MG63 (cell line): Measurements from ENCODE around the gene C2orf74. TPM values are rescaled to one million over a fixed set of nuclear protein-coding genes. Genes with fewer than 3 reads are reported as not detected.
"Not testable (repeated sequence)": the region's sequence is repeated elsewhere in the genome, so short reads cannot be mapped to it uniquely, and the experiment has no call there.

Source experiments
- DNase-seq: peaks from one replicate; pipeline ENCODE4 v3.0.0-alpha.2; 2020
- H3K27me3 ChIP-seq: fragments of 250-450 bp; sonication (Bioruptor Pico); 2 replicates; pipeline ENCODE4 v1.5.1; 2020; ENCODE audit warnings: mild to moderate bottlenecking, moderate library complexity
- H3K36me3 ChIP-seq: fragments of 250-450 bp; sonication (Bioruptor Pico); 2 replicates; pipeline ENCODE4 v1.5.1; 2020; ENCODE audit warnings: mild to moderate bottlenecking, moderate library complexity
- H3K4me3 ChIP-seq: fragments of 250-450 bp; sonication (Bioruptor Pico); 2 replicates; pipeline ENCODE4 v1.5.1; 2020; ENCODE audit warnings: mild to moderate bottlenecking, moderate library complexity
- H3K9me3 ChIP-seq: fragments of 250-450 bp; sonication (Bioruptor Pico); 2 replicates; pipeline ENCODE4 v1.5.1; 2020; ENCODE audit warnings: mild to moderate bottlenecking, moderate library complexity
- total RNA-seq: library from RNA; depleted of rRNA; stranded (reverse); fragments of >200 nt; shearing (Covaris generic); gene quantifications from 2 replicates; pipeline ENCODE4 v1.2.3, GENCODE V29; 2014; ENCODE audit warnings: low replicate concordance; rRNA removed

The C2orf74 gene
- total RNA-seq, 1 experiment from 2014 or later = 27.7 TPM

GRCh38 chr2:61183795-61184194, 21.8 kb downstream of the C2orf74 start:
- Histone ChIP-seq H3K9me3 (no peaks in the 10 kb centered on the region), H3K27me3 (no peaks in the 10 kb centered on the region), H3K36me3 (peaks cover 97% of the 10 kb centered on the region), H3K4me3 (no peak overlapping the region)
- no peak for DNase-seq

- DNase-seq = no peak
- Histone ChIP-seq H3K9me3 (no peaks in the 10 kb centered on the region), H3K4me3 (no peak overlapping the region), H3K36me3 (peaks cover 94% of the 10 kb centered on the region), H3K27me3 (no peaks in the 10 kb centered on the region)
These were observed 22.3 kb downstream of the C2orf74 start for GRCh38 chr2:61184263-61184662.

GRCh38 chr2:61185231-61185728, 23.3 kb downstream of the C2orf74 start:
- H3K4me3 ChIP-seq = no peak overlapping the region
- peaks cover 94% of the 10 kb centered on the region for H3K36me3 ChIP-seq
- no peak for DNase-seq
- no peaks in the 10 kb centered on the region for H3K9me3 ChIP-seq
- H3K27me3 ChIP-seq = no peaks in the 10 kb centered on the region

- no peaks in the 10 kb centered on the region for H3K9me3 ChIP-seq
- no peak overlapping the region for H3K4me3 ChIP-seq
- DNase-seq = no peak
- peaks cover 79% of the 10 kb centered on the region for H3K36me3 ChIP-seq
- no peaks in the 10 kb centered on the region for H3K27me3 ChIP-seq
These were observed 25.1 kb downstream of the C2orf74 start for GRCh38 chr2:61187085-61187484.

- H3K36me3 ChIP-seq = peaks cover 19% of the 10 kb centered on the region
- no peak for DNase-seq
- H3K27me3 ChIP-seq = no peaks in the 10 kb centered on the region
- no peak overlapping the region for H3K4me3 ChIP-seq
- no peaks in the 10 kb centered on the region for H3K9me3 ChIP-seq
These were observed 31.9 kb downstream of the C2orf74 start for GRCh38 chr2:61193670-61194561.

- H3K4me3 ChIP-seq, H3K27me3 ChIP-seq, DNase-seq, H3K9me3 ChIP-seq: not testable (repeated sequence)
- peaks cover 18% of the 10 kb centered on the region for H3K36me3 ChIP-seq
These were observed 32.7 kb downstream of the C2orf74 start for GRCh38 chr2:61194646-61195045.

GRCh38 chr2:61196671-61197070, 34.7 kb downstream of the C2orf74 start:
- Histone ChIP-seq H3K9me3 (no peaks in the 10 kb centered on the region), H3K36me3 (peaks cover 10% of the 10 kb centered on the region), H3K27me3 (no peaks in the 10 kb centered on the region), H3K4me3 (no peak overlapping the region)
- no peak for DNase-seq

- Histone ChIP-seq H3K36me3 (peaks cover 70% of the 10 kb centered on the region), H3K9me3 (no peaks in the 10 kb centered on the region), H3K27me3 (no peaks in the 10 kb centered on the region), H3K4me3 (no peak overlapping the region)
- DNase-seq = no peak
These were observed 43.1 kb downstream of the C2orf74 start for GRCh38 chr2:61205132-61205531.

GRCh38 chr2:61210332-61210981, 48.5 kb downstream of the C2orf74 start:
- peaks cover 52% of the 10 kb centered on the region for H3K36me3 ChIP-seq

GRCh38 chr2:61214171-61214570, 52.2 kb downstream of the C2orf74 start:
- Histone ChIP-seq H3K4me3 (no peak overlapping the region), H3K27me3 (no peaks in the 10 kb centered on the region), H3K9me3 (no peaks in the 10 kb centered on the region), H3K36me3 (peaks cover 25% of the 10 kb centered on the region)
- no peak for DNase-seq

More at GRCh38 chr2:61210332-61210981, 48.5 kb downstream of the C2orf74 start:
- no peaks in the 10 kb centered on the region for H3K27me3 ChIP-seq
- no peak overlapping the region for H3K4me3 ChIP-seq
- no peak for DNase-seq
- no peaks in the 10 kb centered on the region for H3K9me3 ChIP-seq

Other genes with a start within 250 kb of the C2orf74 start
- gene PEX13, start 144.5 kb upstream of the C2orf74 start, total RNA-seq = 36.1 and 46.2 TPM in 2 replicates
- 2.4 and 9.4 TPM in 2 replicates for gene PUS10, start 143.9 kb upstream of the C2orf74 start, total RNA-seq
- gene SANBR, start 96.3 kb upstream of the C2orf74 start, total RNA-seq = 6.6 and 9.0 TPM in 2 replicates